Naive thymus-derived CD8-positive, alpha-beta T cell (primary cell): Measurements from ENCODE around the gene ZBP1. TPM values are rescaled to one million over a fixed set of nuclear protein-coding genes. Genes with fewer than 3 reads are reported as not detected.

Source experiments
- ATAC-seq, 2 donors: fragments of 150-1000 bp; cut with Tn5 transposase in 1 of 2; sonication (Bioruptor Pico), chemical (Tn5 transposase) in 1 of 2; 1 replicate in 1 of 2; 2 replicates in 1 of 2; pipeline ENCODE4 v1.10.0; 2021; ENCODE audit warnings: mild to moderate bottlenecking in 2 of 2, moderate library complexity in 2 of 2
- POLR2A ChIA-PET: fragments of 350-600 bp; sonication (Branson Sonifier 250); formaldehyde crosslinking; loops from one replicate; lab custom pipeline; 2021; ENCODE audit warnings: antibody characterized with exemption; lab: Charles Lee
- DNase-seq, 10 donors: peaks; one replicate each; pipeline versions ENCODE4 v3.0.0 to v3.0.0-alpha.2; 2020 to 2022
- H3K27ac Mint-ChIP-seq, 10 donors: one replicate each; pipeline ENCODE4 v1.8.0; 2020 to 2022; ENCODE audit warnings: mild to moderate bottlenecking in 10 of 10, mixed read lengths in 10 of 10, moderate library complexity in 4 of 10, inconsistent platforms in 1 of 10
- H3K27me3 Mint-ChIP-seq, 5 donors: one replicate each; pipeline ENCODE4 v1.8.0; 2021 to 2022; ENCODE audit warnings: mixed read lengths in 5 of 5
- H3K36me3 Mint-ChIP-seq, 3 donors: one replicate each; pipeline ENCODE4 v1.8.0; 2020 to 2022; ENCODE audit warnings: mixed read lengths in 3 of 3, mild to moderate bottlenecking in 2 of 3, inconsistent platforms in 1 of 3
- H3K4me1 Mint-ChIP-seq, 4 donors: one replicate each; pipeline ENCODE4 v1.8.0; 2021 to 2022; ENCODE audit warnings: mixed read lengths in 4 of 4
- H3K4me3 Mint-ChIP-seq, 10 donors: one replicate each; pipeline ENCODE4 v1.8.0; 2020 to 2022; ENCODE audit warnings: mild to moderate bottlenecking in 10 of 10, mixed read lengths in 10 of 10, moderate library complexity in 6 of 10, inconsistent platforms in 1 of 10
- H3K9me3 Mint-ChIP-seq, 9 donors: one replicate each; pipeline ENCODE4 v1.8.0; 2020 to 2022; ENCODE audit warnings: mixed read lengths in 9 of 9, mild to moderate bottlenecking in 3 of 9, inconsistent platforms in 1 of 9, moderate library complexity in 1 of 9
- polyA plus RNA-seq, 3 donors: library from polyadenylated mRNA; unstranded; fragments of 300-500 nt; fragmentation: Illumina TruSeq; gene quantifications; one replicate each; pipeline ENCODE4 v1.2.3, GENCODE V29; 2021
- total RNA-seq, 8 experiments: library from RNA in 2 of 8; stranded (reverse) in 2 of 8; gene quantifications; one replicate each; pipeline ENCODE4 v1.2.3 and lab custom pipeline; 2021 to 2026

ZBP1 gene
- total and polyA plus RNA-seq, 5 experiments from 2014 or later: 6.2 to 10.9 (median 10.2) TPM

GRCh38 chr20:57620999-57621398 lies 773 bp upstream of the ZBP1 start:
- Mint-ChIP-seq H3K36me3 (peaks cover 9 to 18% (median 12%) of the 10 kb centered on the region in 3 donors), H3K4me3 (peak overlapping the region; percentile 81 to 93 (median 86)), H3K4me1 (peaks cover 31 to 92% (median 77%) of the 10 kb centered on the region in 4 donors), H3K9me3 (peaks cover 0 to 13% (median 5%) of the 10 kb centered on the region in 9 donors), H3K27ac (peak overlapping the region; percentile 96 to 99 (median 97)), H3K27me3 (no peaks in the 10 kb centered on the region)
- POLR2A ChIA-PET: interaction anchor here (0.7 to 9.3 kb wide), 7 partner anchors 8 to 227 kb away, joined by 3 to 239 read pairs (median 14); no protein-coding TSS in a partner anchor
- DNase-seq: peak in 3 of 10 donors; percentile 23 to 32 (median 30)
- ATAC-seq: no peak

- H3K9me3 Mint-ChIP-seq: peaks cover 0 to under 1% (median 0%) of the 10 kb centered on the region in 9 donors
- peak overlapping the region; percentile 96 to 99 (median 97) for H3K27ac Mint-ChIP-seq
- H3K4me3 Mint-ChIP-seq: peak overlapping the region; percentile 81 to 93 (median 86)
- POLR2A ChIA-PET: interaction anchor here (0.6 to 9.3 kb wide), 16 partner anchors 10 to 1424 kb away, joined by 3 to 239 read pairs (median 6); no protein-coding TSS in a partner anchor
- peak; percentile 70 to 71 for ATAC-seq
- DNase-seq: peak in 9 of 10 donors; percentile 57 to 88 (median 75)
- H3K36me3 Mint-ChIP-seq: peaks cover 0 to 22% (median 11%) of the 10 kb centered on the region in 3 donors
- H3K4me1 Mint-ChIP-seq: peaks cover 30 to 80% (median 68%) of the 10 kb centered on the region in 4 donors
- no peaks in the 10 kb centered on the region for H3K27me3 Mint-ChIP-seq
Observed at GRCh38 chr20:57619051-57619831, 985 bp downstream of the ZBP1 start.

GRCh38 chr20:57618764-57619050 lies 1.5 kb downstream of the ZBP1 start:
- peaks cover 30 to 78% (median 66%) of the 10 kb centered on the region in 4 donors for H3K4me1 Mint-ChIP-seq
- H3K9me3 Mint-ChIP-seq: no peaks in the 10 kb centered on the region
- H3K27ac Mint-ChIP-seq: peak overlapping the region; percentile 96 to 99 (median 97)
- POLR2A ChIA-PET: interaction anchor here (0.6 to 9.3 kb wide), 13 partner anchors 11 to 1424 kb away, joined by 3 to 239 read pairs (median 6); no protein-coding TSS in a partner anchor
- no peaks in the 10 kb centered on the region for H3K27me3 Mint-ChIP-seq
- peaks cover 0 to 18% (median 10%) of the 10 kb centered on the region in 3 donors for H3K36me3 Mint-ChIP-seq
- ATAC-seq: no peak
- no peak for DNase-seq
- peak overlapping the region; percentile 81 to 93 (median 86) for H3K4me3 Mint-ChIP-seq

- peak in 3 of 10 donors; percentile 17 to 21 (median 18) for DNase-seq
- Mint-ChIP-seq H3K4me1 (peaks cover 30 to 74% (median 65%) of the 10 kb centered on the region in 4 donors), H3K9me3 (no peaks in the 10 kb centered on the region), H3K4me3 (peak overlapping the region; percentile 81 to 93 (median 86)), H3K36me3 (peaks cover 0 to 19% (median 12%) of the 10 kb centered on the region in 3 donors), H3K27ac (peak overlapping the region; percentile 96 to 99 (median 97)), H3K27me3 (no peaks in the 10 kb centered on the region)
- ATAC-seq: no peak
- POLR2A ChIA-PET: interaction anchor here (1.1 to 9.3 kb wide), 7 partner anchors 11 to 226 kb away, joined by 3 to 239 read pairs (median 9); partner anchors contain the start of gene PMEPA1
Observed at GRCh38 chr20:57618091-57618763, 2.0 kb downstream of the ZBP1 start.

GRCh38 chr20:57617079-57617795 lies 3.0 kb downstream of the ZBP1 start:
- POLR2A ChIA-PET: interaction anchor here (1.1 to 9.3 kb wide), 5 partner anchors 11 to 225 kb away, joined by 3 to 239 read pairs (median 6); partner anchors contain the start of gene PMEPA1
- H3K9me3 Mint-ChIP-seq: no peaks in the 10 kb centered on the region
- peaks cover 0 to 26% (median 18%) of the 10 kb centered on the region in 3 donors for H3K36me3 Mint-ChIP-seq
- peak overlapping the region in 9 of 10 donors; percentile 32 to 89 (median 66) for H3K4me3 Mint-ChIP-seq
- H3K27ac Mint-ChIP-seq: peak overlapping the region; percentile 76 to 99 (median 96)
- peak in 1 of 10 donors; percentile 11 for DNase-seq
- H3K27me3 Mint-ChIP-seq: no peaks in the 10 kb centered on the region
- ATAC-seq: no peak
- H3K4me1 Mint-ChIP-seq: peaks cover 25 to 66% (median 57%) of the 10 kb centered on the region in 4 donors

DNA sequence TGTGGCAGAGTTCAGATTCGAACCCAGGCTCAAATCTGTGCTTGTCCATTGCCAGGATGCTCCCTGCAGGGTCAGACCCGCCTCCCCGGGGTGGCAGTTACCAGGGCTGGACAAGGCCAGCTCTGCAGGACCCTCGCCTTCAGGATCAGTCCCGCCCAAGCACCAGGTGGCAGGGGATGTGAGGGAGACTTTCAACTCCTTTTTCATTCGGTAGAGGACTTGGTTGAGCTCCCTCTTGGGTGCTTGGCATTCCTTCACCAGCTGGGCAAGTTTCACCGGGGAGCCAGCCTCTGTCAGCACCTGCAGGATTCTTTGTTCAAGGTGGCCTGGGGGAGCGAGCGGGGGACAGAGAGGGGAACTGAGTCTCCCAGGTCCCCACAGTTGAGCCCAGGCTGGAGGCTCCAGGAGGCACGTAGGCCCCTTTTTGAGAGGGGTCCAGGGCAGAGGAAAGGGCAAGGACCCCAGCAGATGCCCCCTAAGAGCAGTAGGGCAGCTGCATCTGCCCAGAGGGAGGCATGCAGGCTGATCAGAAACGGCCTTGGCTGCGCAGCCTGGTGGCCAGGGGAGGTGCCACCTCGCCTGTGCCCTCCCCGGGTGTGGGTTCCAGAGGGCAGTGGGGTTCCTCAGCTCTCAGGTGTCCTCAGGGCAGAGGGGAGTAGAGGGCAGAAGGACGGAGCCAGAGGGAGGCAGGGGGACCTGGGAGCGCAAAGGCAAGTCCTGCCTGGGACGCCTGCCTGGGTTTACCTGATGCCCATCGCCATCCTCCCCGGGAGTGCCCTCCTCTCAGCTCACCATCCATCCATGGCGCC lies 3.9 kb downstream of the ZBP1 start:
- Mint-ChIP-seq H3K36me3 (peaks cover 0 to 27% (median 19%) of the 10 kb centered on the region in 3 donors), H3K4me3 (peak overlapping the region in 3 of 10 donors; percentile 13 to 89 (median 26)), H3K4me1 (peaks cover 24 to 57% (median 48%) of the 10 kb centered on the region in 4 donors), H3K9me3 (no peaks in the 10 kb centered on the region), H3K27ac (peak overlapping the region in 8 of 10 donors; percentile 22 to 99 (median 66)), H3K27me3 (no peaks in the 10 kb centered on the region)
- POLR2A ChIA-PET: interaction anchor here (0.6 to 9.3 kb wide), 3 partner anchors 10 to 580 kb away, joined by 3 to 239 read pairs (median 6); no protein-coding TSS in a partner anchor
- peak in 1 of 10 donors; percentile 14 for DNase-seq
- no peak for ATAC-seq

- no peak overlapping the region for H3K4me3 Mint-ChIP-seq
- peak overlapping the region in 4 of 10 donors; percentile 10 to 97 (median 68) for H3K27ac Mint-ChIP-seq
- no peaks in the 10 kb centered on the region for H3K27me3 Mint-ChIP-seq
- H3K9me3 Mint-ChIP-seq: peaks cover 0 to 3% (median 0%) of the 10 kb centered on the region in 9 donors
- POLR2A ChIA-PET: interaction anchor here (0.6 to 9.3 kb wide), 5 partner anchors 9 to 581 kb away, joined by 3 to 239 read pairs (median 3); no protein-coding TSS in a partner anchor
- ATAC-seq: no peak
- peak in 1 of 10 donors; percentile 5 for DNase-seq
- H3K36me3 Mint-ChIP-seq: peaks cover 0 to 30% (median 21%) of the 10 kb centered on the region in 3 donors
- peaks cover 20 to 48% (median 39%) of the 10 kb centered on the region in 4 donors for H3K4me1 Mint-ChIP-seq
Observed at GRCh38 chr20:57615445-57615811, 4.8 kb downstream of the ZBP1 start.

DNA sequence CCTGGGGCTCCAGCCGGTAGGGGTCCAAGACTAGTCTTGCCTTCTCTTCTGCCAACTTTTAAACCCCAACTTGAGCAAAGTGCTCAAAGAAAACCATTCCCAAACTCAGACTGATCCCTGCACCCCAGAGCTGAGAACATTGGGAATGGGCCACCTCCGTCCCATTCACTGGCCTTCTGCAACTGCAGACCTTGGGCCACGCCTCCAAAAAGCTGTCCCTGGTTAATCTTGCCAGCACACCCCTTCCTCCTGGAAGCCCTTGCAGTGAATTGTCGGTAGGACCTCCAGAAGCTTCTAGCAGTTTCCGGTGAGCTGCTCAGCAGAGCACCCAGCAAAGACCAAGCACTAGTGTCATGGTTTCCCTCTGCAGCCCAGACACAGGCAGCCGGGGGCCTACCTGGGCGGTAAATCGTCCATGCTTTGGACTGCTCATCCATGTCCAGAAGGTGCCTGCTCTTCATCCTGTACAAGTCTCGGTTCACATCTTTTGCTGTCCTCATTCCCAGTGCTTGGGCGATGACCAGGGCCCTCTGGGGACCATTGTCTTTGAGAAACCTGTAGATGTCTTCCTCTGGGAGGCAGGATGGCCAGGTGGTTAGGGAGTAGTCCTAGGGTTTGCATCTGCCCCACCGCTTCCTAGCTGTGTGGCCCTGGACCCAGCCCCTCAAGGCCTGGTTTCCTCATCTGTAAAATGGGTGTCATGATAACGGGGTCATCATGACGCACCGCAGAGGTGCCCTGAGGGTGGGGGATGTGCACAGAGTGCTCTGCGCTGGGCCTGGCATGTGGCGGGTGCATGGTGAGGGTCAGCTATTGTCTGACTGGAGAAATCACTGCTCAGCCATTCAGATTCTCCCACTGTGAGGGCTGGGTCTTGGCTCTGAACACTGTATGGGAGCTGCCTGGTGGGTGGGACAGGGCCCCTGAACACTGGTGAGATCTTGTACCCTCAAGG lies 5.5 kb downstream of the ZBP1 start:
- Mint-ChIP-seq H3K27me3 (no peaks in the 10 kb centered on the region), H3K4me1 (peaks cover 18 to 42% (median 34%) of the 10 kb centered on the region in 4 donors), H3K27ac (peak overlapping the region in 6 of 10 donors; percentile 10 to 86 (median 68)), H3K4me3 (peak overlapping the region in 1 of 10 donors; percentile 14), H3K9me3 (peaks cover 0 to 3% (median 0%) of the 10 kb centered on the region in 9 donors), H3K36me3 (peaks cover 0 to 35% (median 24%) of the 10 kb centered on the region in 3 donors)
- POLR2A ChIA-PET: interaction anchor here (0.6 to 9.3 kb wide), 4 partner anchors 9 to 47 kb away, joined by 3 to 239 read pairs (median 4); no protein-coding TSS in a partner anchor
- DNase-seq (peak in 1 of 10 donors; percentile 12), ATAC-seq (no peak)

DNA sequence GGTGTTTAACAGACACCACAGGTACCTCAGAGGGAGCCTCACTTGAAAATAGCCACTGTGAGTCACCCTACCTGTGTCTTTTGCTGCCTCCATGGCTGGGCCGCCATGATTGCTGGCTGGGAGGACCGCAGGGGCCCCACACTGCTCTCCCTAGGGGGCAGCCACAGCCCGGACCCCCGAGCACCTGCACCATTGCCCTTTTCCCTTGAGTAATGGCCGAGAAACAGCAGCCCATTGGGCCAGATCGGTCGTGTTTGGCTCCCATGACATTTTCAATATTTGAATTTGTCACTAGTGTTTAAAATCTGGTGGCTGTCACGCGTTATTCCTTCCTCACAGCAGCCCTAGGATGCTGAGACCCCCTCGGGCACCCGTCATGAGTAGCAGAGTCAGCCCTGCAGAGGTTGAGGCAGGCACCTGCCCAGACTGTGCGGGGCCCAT lies 6.7 kb downstream of the ZBP1 start:
- ATAC-seq (no peak), DNase-seq (peak in 1 of 10 donors; percentile 4)
- H3K4me1 Mint-ChIP-seq: peaks cover 12 to 32% (median 22%) of the 10 kb centered on the region in 4 donors
- no peak overlapping the region for H3K4me3 Mint-ChIP-seq
- H3K27ac Mint-ChIP-seq: peak overlapping the region in 2 of 10 donors; percentile 35 to 46
- H3K36me3 Mint-ChIP-seq: peaks cover 0 to 46% (median 25%) of the 10 kb centered on the region in 3 donors
- POLR2A ChIA-PET: interaction anchor here (9.3 kb wide), 1 partner anchor 16 kb away, joined by 239 read pairs; no protein-coding TSS in a partner anchor
- no peaks in the 10 kb centered on the region for H3K27me3 Mint-ChIP-seq
- peaks cover 0 to 3% (median 0%) of the 10 kb centered on the region in 9 donors for H3K9me3 Mint-ChIP-seq

- peaks cover 0 to 3% (median 0%) of the 10 kb centered on the region in 9 donors for H3K9me3 Mint-ChIP-seq
- ATAC-seq (no peak), DNase-seq (peak in 1 of 10 donors; percentile 7)
- H3K4me1 Mint-ChIP-seq: peaks cover 9 to 26% (median 17%) of the 10 kb centered on the region in 4 donors
- no peak overlapping the region for H3K4me3 Mint-ChIP-seq
- H3K27me3 Mint-ChIP-seq: no peaks in the 10 kb centered on the region
- no peak overlapping the region for H3K27ac Mint-ChIP-seq
- peaks cover 0 to 51% (median 29%) of the 10 kb centered on the region in 3 donors for H3K36me3 Mint-ChIP-seq
- POLR2A ChIA-PET: no interaction called here
Observed at GRCh38 chr20:57612916-57613315, 7.3 kb downstream of the ZBP1 start.
